Neural progenitor cell (in vitro differentiated cells): Measurements from ENCODE around the gene GAGE13.
A peak's percentile ranks its signal among the peaks of the same experiment; 100 is the strongest.

Source experiments
- CTCF ChIP-seq: fragments of 200-600 bp; sonication (generic); IDR thresholded peaks from 2 replicates; pipeline ENCODE4 v1.5.1; 2017; ENCODE audit warnings: antibody characterized with exemption, mild to moderate bottlenecking
- EZH2phosphoT487 ChIP-seq: fragments of 200-600 bp; sonication (generic); IDR thresholded peaks from 2 replicates; pipeline ENCODE4 v1.6.1; 2017; ENCODE audit warnings: antibody characterized with exemption

GRCh38 chrX:49291615-49292337, 39.6 kb upstream of the GAGE13 start:
- TF ChIP-seq CTCF (peak; percentile 58), EZH2phosphoT487 (no peak)
